HepG2 (cell line): ENCODE measurements around the gene ABO. TPM values are rescaled to one million over a fixed set of nuclear protein-coding genes. Genes with fewer than 3 reads are reported as not detected.

ENCODE experiments used
- AHDC1 ChIP-seq: sonication (generic); formaldehyde crosslinking; IDR thresholded peaks from 2 replicates; pipeline ENCODE4 v1.5.1; 2020; ENCODE audit warnings: mild to moderate bottlenecking, missing genetic modification reagents, borderline replicate concordance
- HNRNPK ChIP-seq: fragments of 200-400 bp; formaldehyde crosslinking; IDR thresholded peaks from 2 replicates; pipeline ENCODE4 v1.6.1; 2018; ENCODE audit warnings: low read length, low read depth, moderate library complexity, mild to moderate bottlenecking; ENCODE audit not compliant: poor library complexity, severe bottlenecking
- NFAT5 ChIP-seq: sonication (generic); formaldehyde crosslinking; IDR thresholded peaks from 2 replicates; pipeline ENCODE4 v1.4.0; 2020; ENCODE audit warnings: missing genetic modification reagents
- RNF219 ChIP-seq: sonication (generic); formaldehyde crosslinking; IDR thresholded peaks from 2 replicates; pipeline ENCODE4 v1.5.0; 2020; ENCODE audit warnings: mild to moderate bottlenecking, missing genetic modification reagents
- ZNF547 ChIP-seq: sonication (generic); formaldehyde crosslinking; IDR thresholded peaks from 2 replicates; pipeline ENCODE4 v1.5.1; 2020; ENCODE audit warnings: mild to moderate bottlenecking, missing genetic modification reagents
- polyA plus RNA-seq, 8 experiments: library from polyadenylated mRNA; depleted of rRNA in 3 of 8; stranded (reverse) in 7 of 8; unstranded in 1 of 8; fragments of >200 nt; fragmentation: Illumina TruSeq in 4 of 8; extraction: Trizol in 4 of 8; gene quantifications; 2 replicates each; pipeline versions ENCODE4 v1.2.1 to v1.2.3, GENCODE V29; 2011 to 2016; ENCODE audit warnings: low read depth in 4 of 8, missing spikeins in 1 of 8, mixed read lengths in 1 of 8; ENCODE audit not compliant: insufficient read depth in 1 of 8
- total RNA-seq, 5 experiments: library from RNA; depleted of rRNA; stranded (reverse); fragments of >200 nt; fragmentation: Illumina TruSeq; extraction: Trizol; gene quantifications; 2 replicates each; pipeline ENCODE4 v1.2.3, GENCODE V29; 2016; ENCODE audit warnings: low read depth in 1 of 5

Gene ABO
- total and polyA plus RNA-seq, 2 of the 13 experiments (the other 11 are each of a cell fraction or from before 2014, with no cell fraction given), result not detected

- no peak for TF ChIP-seq RNF219 (CRISPR knock-in tag)
- TF ChIP-seq NFAT5 (CRISPR knock-in tag), result no peak
- TF ChIP-seq ZNF547 (CRISPR knock-in tag), result no peak
- no peak for TF ChIP-seq HNRNPK
- TF ChIP-seq AHDC1 (CRISPR knock-in tag), result no peak
- TF ChIP-seq, all 625 proteins: peak for 0
These were observed 1.2 kb upstream of the ABO start (continued) for GRCh38 chr9:133276001-133276884.
